ENCODE data around the gene CTDP1.

The CTDP1 gene

GRCh38 chr18:79754022-79754761 is 74.6 kb downstream of the CTDP1 start:
- no peak for DNase-seq (ENCODE audit: insufficient read length, low spot score)
- FAIRE-seq = no peak

- FAIRE-seq (no peak), DNase-seq (ENCODE audit: insufficient read length, low spot score) (no peak)
These were observed 75.3 kb downstream of the CTDP1 start for GRCh38 chr18:79754831-79755351.

GRCh38 chr18:79755496-79756142 is 76.0 kb downstream of the CTDP1 start:
- no peak for FAIRE-seq
- no peak for DNase-seq (ENCODE audit: insufficient read length, low spot score)

GRCh38 chr18:79756143-79756500 is 76.5 kb downstream of the CTDP1 start:
- DNase-seq (ENCODE audit: insufficient read length, low spot score) = no peak
- no peak for FAIRE-seq

- FAIRE-seq (no peak), DNase-seq (ENCODE audit: insufficient read length, low spot score) (no peak)
These were observed 77.2 kb downstream of the CTDP1 start for GRCh38 chr18:79756826-79757225.

GRCh38 chr18:79760348-79760747 is 80.7 kb downstream of the CTDP1 start:
- DNase-seq (ENCODE audit: insufficient read length, low spot score) (no peak), FAIRE-seq (no peak)

- no peak for DNase-seq (ENCODE audit: insufficient read length, low spot score)
- FAIRE-seq = no peak
These were observed 81.3 kb downstream of the CTDP1 start for GRCh38 chr18:79760881-79761280.

GRCh38 chr18:79763407-79763806 is 83.8 kb downstream of the CTDP1 start:
- FAIRE-seq = no peak
- DNase-seq (ENCODE audit: insufficient read length, low spot score) = no peak

GRCh38 chr18:79764131-79764530 is 84.5 kb downstream of the CTDP1 start:
- DNase-seq (ENCODE audit: insufficient read length, low spot score) (no peak), FAIRE-seq (no peak)

- no peak for FAIRE-seq
These were observed 86.1 kb downstream of the CTDP1 start for GRCh38 chr18:79765491-79766245.

GRCh38 chr18:79766308-79766707 is 86.7 kb downstream of the CTDP1 start:
- no peak for DNase-seq (ENCODE audit: insufficient read length, low spot score)
- no peak for FAIRE-seq

More at GRCh38 chr18:79765491-79766245, 86.1 kb downstream of the CTDP1 start:
- DNase-seq (ENCODE audit: insufficient read length, low spot score) = no peak

- FAIRE-seq = no peak
- no peak for DNase-seq (ENCODE audit: insufficient read length, low spot score)
These were observed 89.1 kb downstream of the CTDP1 start for GRCh38 chr18:79768745-79769144.

GRCh38 chr18:79769698-79770500 is 90.3 kb downstream of the CTDP1 start:
- FAIRE-seq = no peak

GRCh38 chr18:79770501-79770815 is 90.9 kb downstream of the CTDP1 start:
- FAIRE-seq = no peak
- no peak for DNase-seq (ENCODE audit: insufficient read length, low spot score)

More at GRCh38 chr18:79769698-79770500, 90.3 kb downstream of the CTDP1 start:
- no peak for DNase-seq (ENCODE audit: insufficient read length, low spot score)

- FAIRE-seq (no peak), DNase-seq (ENCODE audit: insufficient read length, low spot score) (no peak)
These were observed 91.2 kb downstream of the CTDP1 start for GRCh38 chr18:79770826-79771225.

GRCh38 chr18:79771446-79772107 is 92.0 kb downstream of the CTDP1 start:
- no peak for DNase-seq (ENCODE audit: insufficient read length, low spot score)
- FAIRE-seq = no peak

- DNase-seq (ENCODE audit: insufficient read length, low spot score) = no peak
- no peak for FAIRE-seq
These were observed 92.7 kb downstream of the CTDP1 start for GRCh38 chr18:79772108-79772864.

- no peak for FAIRE-seq
- no peak for DNase-seq (ENCODE audit: insufficient read length, low spot score)
These were observed 93.5 kb downstream of the CTDP1 start for GRCh38 chr18:79772865-79773696.

- DNase-seq (ENCODE audit: insufficient read length, low spot score) (no peak), FAIRE-seq (no peak)
These were observed 94.5 kb downstream of the CTDP1 start for GRCh38 chr18:79774111-79774510.
